Kidney (tissue), 14 donors: Measurements from ENCODE around the gene SIX3. TPM values are rescaled to one million over a fixed set of nuclear protein-coding genes. Genes with fewer than 3 reads are reported as not detected.

Experiments used
- DNase-seq, 5 donors: peaks; one replicate each; pipeline ENCODE4 v3.0.0-alpha.2; 2013 to 2020
- FAIRE-seq: peaks from 2 replicates; lab custom pipeline; 2012; peaks lifted over from hg19 to GRCh38; lab: Jason Lieb, UNC
- H3K27ac ChIP-seq, 2 donors: one replicate each; pipeline ENCODE4 v1.7.0; 2013; ENCODE audit warnings: low read depth in 2 of 2, low read length in 2 of 2, inconsistent platforms in 1 of 2
- H3K27me3 ChIP-seq: one replicate; pipeline ENCODE4 v1.7.1; 2013; ENCODE audit warnings: low read length, inconsistent platforms; ENCODE audit not compliant: control insufficient read depth, insufficient read depth
- H3K36me3 ChIP-seq, 3 donors: one replicate each; pipeline versions ENCODE4 v1.7.0 to v1.7.1; 2013; ENCODE audit warnings: low read length in 3 of 3, control low read depth in 1 of 3, inconsistent platforms in 1 of 3; ENCODE audit not compliant: insufficient read depth in 3 of 3, control insufficient read depth in 2 of 3
- H3K4me1 ChIP-seq, 3 donors: one replicate each; pipeline versions ENCODE4 v1.7.0 to v1.7.1; 2013; ENCODE audit warnings: low read length in 3 of 3, inconsistent platforms in 1 of 3, low read depth in 1 of 3; ENCODE audit not compliant: control insufficient read depth in 2 of 3, insufficient read depth in 2 of 3
- H3K4me3 ChIP-seq, 3 donors: one replicate each; pipeline versions ENCODE4 v1.7.0 to v1.8.1; 2013; ENCODE audit warnings: low read length in 3 of 3, control low read depth in 1 of 3, inconsistent platforms in 1 of 3
- H3K9ac ChIP-seq, 3 donors: one replicate each; pipeline versions ENCODE4 v1.7.0 to v1.7.1; 2013; ENCODE audit warnings: low read length in 3 of 3, control low read depth in 1 of 3, inconsistent platforms in 1 of 3
- H3K9me3 ChIP-seq, 3 donors: one replicate each; pipeline versions ENCODE4 v1.7.0 to v1.7.1; 2013; ENCODE audit warnings: low read length in 3 of 3, control low read depth in 1 of 3, inconsistent platforms in 1 of 3; ENCODE audit not compliant: control insufficient read depth in 2 of 3, insufficient read depth in 1 of 3
- CTCF ChIP-seq: IDR thresholded peaks from 3 replicates; pipeline ENCODE4 v1.5.1; 2012; ENCODE audit warnings: mild to moderate bottlenecking, moderate library complexity, borderline replicate concordance; ENCODE audit not compliant: insufficient read depth; ENCODE audit errors: extremely low read depth
- intact Hi-C: fragments of 100-400 bp; cut with DNase I; formaldehyde crosslinking; loops from one replicate; pipeline ENCODE4 v1.11.1; 2022
- polyA plus RNA-seq: library from polyadenylated mRNA; stranded (reverse); fragments of 350-450 nt; fragmentation: Illumina TruSeq; extraction: RNeasy Lipid Tissue Mini Kit (QIAGEN cat#74804); gene quantifications from one replicate; pipeline ENCODE4 v1.2.3, GENCODE V29; 2014; ENCODE audit warnings: low read depth, low replicate concordance; ENCODE audit not compliant: insufficient read depth
- total RNA-seq: library from RNA; stranded (reverse); fragmentation: NEBNext Ultra II Directional; extraction: Animal tissue kit (Norgen Biotek cat#: 25700); gene quantifications from one replicate; pipeline ENCODE4 v1.2.1, GENCODE V29; 2021
- donor health status: control.
- donor health status: control.
- donor health status: control.
- donor health status: control.
- donor health status: control.
- donor health status: DM: yes; HTN: yes; CAD: no.
- donor health status: Normal renal cell carcinoma (clear cell type).

SIX3 gene
- total and polyA plus RNA-seq, 2 donors from 2014 or later: 0.16 to 0.19 TPM

- DNase-seq (peak in 3 of 5 donors; percentile 63 to 67 (median 63)), FAIRE-seq (no peak)
- H3K36me3 ChIP-seq: no peaks in the 10 kb centered on the region
- H3K27me3 ChIP-seq: peaks cover 80% of the 10 kb centered on the region
- no peaks in the 10 kb centered on the region for H3K9me3 ChIP-seq
- H3K9ac ChIP-seq: no peak overlapping the region
- intact Hi-C loops: loop anchor here (10.0 kb wide), 2 partner anchors 465 to 555 kb away; no protein-coding TSS in a partner anchor
- no peak overlapping the region for H3K4me3 ChIP-seq
- no peak for TF ChIP-seq CTCF
- H3K4me1 ChIP-seq: peaks cover 0 to 12% (median 0%) of the 10 kb centered on the region in 3 donors
- no peak overlapping the region for H3K27ac ChIP-seq
Observed at GRCh38 chr2:44949329-44950151, 8.0 kb downstream of the SIX3 start.

GRCh38 chr2:44950646-44951045, 9.1 kb downstream of the SIX3 start:
- DNase-seq: peak in 1 of 5 donors; percentile 1
- Histone ChIP-seq H3K4me1 (peaks cover 0 to 23% (median 5%) of the 10 kb centered on the region in 3 donors), H3K27me3 (peaks cover 78% of the 10 kb centered on the region), H3K4me3 (no peak overlapping the region), H3K36me3 (no peaks in the 10 kb centered on the region), H3K9me3 (no peaks in the 10 kb centered on the region), H3K9ac (no peak overlapping the region), H3K27ac (no peak overlapping the region)
- no peak for FAIRE-seq
- intact Hi-C loops: loop anchor here (10.0 kb wide), 2 partner anchors 466 to 556 kb away; no protein-coding TSS in a partner anchor
- no peak for TF ChIP-seq CTCF

GRCh38 chr2:44951124-44951523, 9.6 kb downstream of the SIX3 start:
- Histone ChIP-seq H3K27ac (no peak overlapping the region), H3K27me3 (peaks cover 78% of the 10 kb centered on the region), H3K9me3 (no peaks in the 10 kb centered on the region), H3K36me3 (no peaks in the 10 kb centered on the region), H3K4me1 (peaks cover 0 to 25% (median 5%) of the 10 kb centered on the region in 3 donors), H3K4me3 (no peak overlapping the region), H3K9ac (no peak overlapping the region)
- no peak for FAIRE-seq
- intact Hi-C loops: loop anchor here (10.0 kb wide), 2 partner anchors 466 to 556 kb away; no protein-coding TSS in a partner anchor
- no peak for TF ChIP-seq CTCF
- DNase-seq: peak in 1 of 5 donors; percentile 43
